HL-60/S4 treated with retinoic acid at 250 ng/mL for 4 days and 3 days (cell line): Measurements from ENCODE around the gene CMSS1.

ENCODE experiments used
- in situ Hi-C: fragments of 300-500 bp; cut with MboI; formaldehyde crosslinking; loops from 2 replicates; pipeline ENCODE4 v1.7.0; 2022; ENCODE audit warnings: low sequenced_read_pairs

Gene CMSS1

DNA sequence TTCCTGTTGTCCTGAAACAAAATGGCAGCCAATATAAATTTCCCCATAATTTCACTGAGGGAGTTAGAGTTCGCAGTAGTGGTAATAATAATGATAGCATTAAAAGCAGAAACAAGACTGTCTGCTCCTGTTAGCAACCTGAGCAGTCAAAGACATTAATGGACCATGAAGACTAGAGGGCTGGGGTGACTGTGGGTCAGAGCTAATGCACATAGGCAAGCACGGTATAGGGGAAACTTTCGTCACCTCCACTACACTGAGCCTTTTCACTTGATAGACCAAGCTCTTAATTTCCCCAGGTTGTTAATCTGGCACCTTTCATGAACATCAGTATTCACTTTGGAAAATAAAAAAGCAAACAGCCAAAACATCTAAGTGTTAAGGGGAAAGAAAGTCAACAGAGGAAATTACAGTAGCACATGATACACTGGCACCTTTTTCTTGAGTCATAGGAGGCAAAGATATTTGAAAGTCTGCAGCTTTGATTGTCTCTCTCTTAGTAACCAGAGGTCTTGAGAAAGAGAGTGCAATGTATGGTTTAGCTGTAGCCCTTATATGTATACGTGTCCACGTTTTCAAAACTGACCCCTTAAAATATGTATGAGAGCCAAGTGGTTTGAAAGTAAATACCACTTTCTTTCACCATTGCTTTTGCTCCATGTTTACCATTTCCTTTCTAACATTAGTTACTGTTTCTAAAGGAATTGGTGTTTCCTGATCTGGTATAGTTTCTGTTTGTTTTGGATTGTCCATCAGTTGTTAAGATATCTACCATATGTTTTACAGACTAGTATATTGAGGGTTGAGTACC is 191.8 kb downstream of the CMSS1 start:
- in situ Hi-C loops: no loop called here

DNA sequence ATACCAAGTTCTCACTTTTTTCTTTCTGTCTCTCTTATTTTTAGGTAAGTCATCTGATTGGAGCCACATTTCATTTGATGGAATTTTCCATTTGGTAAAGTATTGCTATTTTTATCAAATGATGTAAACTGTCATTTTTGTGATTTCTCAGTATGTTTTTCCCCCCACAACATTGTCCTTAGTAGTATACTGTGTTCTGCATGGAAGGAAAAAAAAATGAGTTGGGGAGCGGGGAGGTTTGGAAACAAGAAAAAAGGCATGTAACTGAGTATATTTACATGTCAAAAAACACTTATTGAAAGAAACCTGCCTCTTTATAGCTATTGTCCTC is 192.4 kb downstream of the CMSS1 start:
- in situ Hi-C loops: no loop called here

DNA sequence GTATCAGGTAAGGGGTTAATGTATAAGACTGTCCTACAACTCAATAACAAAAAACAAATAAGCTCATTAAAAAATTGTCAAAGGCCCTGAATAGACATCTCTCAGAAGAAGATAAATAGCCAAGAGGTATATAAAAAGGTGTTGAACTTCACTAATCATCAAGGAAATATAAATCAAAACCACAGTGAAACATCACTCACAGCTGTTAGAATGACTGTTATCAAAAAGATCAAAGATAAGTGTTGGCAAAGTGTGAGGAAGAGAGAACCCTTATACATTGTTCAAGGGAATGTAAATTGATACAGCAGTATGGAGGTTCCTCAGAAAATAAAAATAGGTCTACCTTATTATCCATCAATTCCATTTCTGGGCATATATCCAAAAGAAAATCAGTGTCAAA is 201.1 kb downstream of the CMSS1 start:
- in situ Hi-C loops: no loop called here

DNA sequence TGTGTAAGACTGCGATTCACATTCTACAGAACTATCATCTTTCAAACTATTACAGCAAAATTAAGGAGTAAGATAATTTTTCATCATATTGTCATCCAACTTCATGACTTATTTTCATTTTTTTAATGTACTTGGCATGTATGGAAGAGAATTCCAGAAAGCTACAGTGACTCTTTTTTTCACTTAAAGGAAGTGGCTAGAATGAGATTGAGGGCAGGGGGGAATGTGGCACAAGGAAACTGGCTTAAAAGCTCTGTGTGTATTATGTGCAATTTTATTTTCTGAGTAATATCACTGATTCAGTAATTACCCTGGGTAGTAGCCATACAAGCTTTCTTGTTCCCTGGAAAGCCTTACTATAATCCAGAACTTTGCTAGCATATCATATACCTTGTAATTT is 202.1 kb downstream of the CMSS1 start:
- in situ Hi-C loops: no loop called here

DNA sequence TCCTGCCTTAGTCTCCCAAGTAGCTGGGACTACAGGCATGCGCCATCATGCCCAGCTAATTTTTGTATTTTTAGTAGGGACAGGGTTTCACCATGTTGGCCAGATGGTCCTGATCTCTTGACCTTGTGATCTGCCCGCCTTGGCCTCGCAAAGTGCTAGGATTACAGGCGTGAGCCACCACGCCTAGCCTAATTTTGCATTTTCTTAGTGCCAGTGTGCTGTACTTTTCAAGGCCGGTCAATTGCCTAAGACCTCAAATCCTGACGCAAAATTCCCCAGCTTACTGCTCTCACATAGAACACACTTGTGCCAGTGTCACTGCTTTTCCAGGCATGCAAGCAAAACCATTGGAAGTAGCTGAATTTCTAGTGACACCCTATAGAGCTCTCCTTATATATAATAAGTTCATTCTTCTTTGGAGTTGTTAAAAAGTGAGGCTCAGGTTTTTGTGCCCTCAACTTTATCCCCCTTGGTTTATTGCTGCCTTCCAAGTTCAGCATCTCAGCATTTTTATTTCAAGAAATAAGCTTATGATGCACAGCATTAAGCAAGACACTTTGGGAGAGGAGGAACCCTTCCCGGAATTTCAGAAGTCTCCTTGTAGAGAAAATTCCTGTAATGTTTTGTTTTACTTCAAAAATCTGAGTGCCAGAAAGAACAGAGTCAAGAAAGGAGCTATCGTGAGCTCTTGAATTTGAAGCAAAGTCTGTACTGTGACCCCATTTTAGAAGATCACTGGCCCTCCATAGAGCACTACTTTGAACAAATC is 203.4 kb downstream of the CMSS1 start:
- in situ Hi-C loops: no loop called here

DNA sequence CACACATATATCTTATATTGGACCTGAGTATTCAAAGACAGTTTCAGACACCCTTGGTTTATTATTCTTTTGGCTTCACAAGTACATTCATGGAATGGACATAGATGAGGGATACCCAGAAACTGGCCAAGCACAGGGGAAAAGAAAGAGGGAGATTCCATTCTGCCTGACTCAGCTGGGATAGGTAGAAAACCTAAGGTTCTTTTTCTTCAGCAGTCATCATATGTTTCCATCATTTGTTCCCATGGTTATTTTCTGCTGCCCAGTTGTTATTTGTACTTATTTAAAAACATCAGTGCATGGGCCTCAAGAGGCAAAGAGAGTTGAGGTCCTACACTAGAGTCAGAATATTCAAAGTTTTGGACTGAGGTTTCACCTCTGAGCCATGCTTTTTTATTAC is 204.8 kb downstream of the CMSS1 start:
- in situ Hi-C loops: no loop called here

DNA sequence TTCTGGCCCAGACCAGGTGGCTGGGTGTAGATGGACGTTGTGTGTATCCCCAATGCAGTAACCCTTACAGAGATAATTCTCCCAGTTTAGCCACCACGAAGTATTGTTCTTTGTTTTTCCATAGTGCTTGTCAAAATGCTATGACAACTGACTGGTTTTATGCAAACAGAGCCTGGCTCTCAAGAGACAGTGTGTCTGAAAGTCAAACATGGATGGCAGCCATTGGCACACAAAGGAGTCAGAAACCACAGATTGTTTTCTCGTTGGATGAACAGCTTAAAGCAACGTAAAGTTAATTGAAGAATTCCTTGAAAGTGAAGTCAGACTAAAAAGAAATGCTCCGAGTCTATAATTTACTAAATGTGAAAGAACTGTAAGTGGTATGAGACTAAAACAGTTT is 205.5 kb downstream of the CMSS1 start:
- in situ Hi-C loops: no loop called here

DNA sequence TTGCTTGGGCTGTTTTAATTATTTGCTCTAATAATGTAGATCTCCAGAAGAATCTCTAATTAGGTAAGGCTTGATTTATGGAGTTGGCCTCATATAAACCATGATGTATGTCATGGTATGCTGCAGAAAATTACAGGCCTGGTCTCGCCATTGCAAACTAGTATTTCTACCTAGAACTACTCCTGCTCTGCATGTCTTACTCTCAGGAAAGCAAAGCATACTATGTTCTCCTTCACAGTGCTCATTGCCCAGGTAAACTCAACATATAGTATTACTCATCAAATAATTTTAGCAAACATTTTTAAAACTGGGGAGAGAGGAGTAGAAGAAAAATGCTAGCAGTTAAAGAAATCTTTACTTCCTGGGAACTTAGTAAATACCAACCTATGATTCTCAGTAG is 205.9 kb downstream of the CMSS1 start:
- in situ Hi-C loops: no loop called here

DNA sequence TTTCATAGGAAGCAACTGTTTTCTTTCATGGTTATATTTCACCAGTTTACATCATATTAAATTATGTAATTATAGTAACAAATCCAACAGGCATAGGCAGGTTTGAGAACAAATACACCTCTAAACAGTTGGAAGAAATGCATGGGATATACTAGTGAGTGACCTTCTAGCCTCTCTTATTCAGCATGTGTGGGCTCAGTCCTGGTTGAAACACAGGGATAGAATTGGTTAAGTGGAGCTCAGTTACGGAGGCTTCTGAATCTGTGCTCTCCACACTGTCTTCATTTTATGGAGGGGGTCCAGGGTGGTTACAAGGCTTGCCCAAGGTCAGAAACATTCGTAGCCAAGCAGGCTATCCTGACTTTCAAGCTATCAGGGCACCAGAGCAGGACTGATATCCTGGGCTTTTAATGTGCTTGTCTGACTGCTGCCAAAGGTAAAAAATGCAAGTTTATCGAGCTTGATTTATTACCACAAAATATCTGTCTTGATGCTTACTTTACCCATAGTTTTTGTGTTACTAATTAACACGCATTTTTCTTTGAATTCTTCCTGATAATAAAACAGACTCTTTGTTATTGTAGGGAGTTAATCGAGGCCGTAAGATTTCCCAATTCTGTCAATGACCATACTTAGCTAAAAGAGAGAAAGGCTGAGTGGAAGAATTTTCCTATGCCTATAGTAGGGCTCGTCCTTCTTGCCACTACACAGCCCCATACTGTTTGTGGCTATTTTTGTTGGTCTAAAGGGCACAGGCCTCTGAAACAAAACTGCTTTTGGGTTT is 207.1 kb downstream of the CMSS1 start:
- in situ Hi-C loops: no loop called here

DNA sequence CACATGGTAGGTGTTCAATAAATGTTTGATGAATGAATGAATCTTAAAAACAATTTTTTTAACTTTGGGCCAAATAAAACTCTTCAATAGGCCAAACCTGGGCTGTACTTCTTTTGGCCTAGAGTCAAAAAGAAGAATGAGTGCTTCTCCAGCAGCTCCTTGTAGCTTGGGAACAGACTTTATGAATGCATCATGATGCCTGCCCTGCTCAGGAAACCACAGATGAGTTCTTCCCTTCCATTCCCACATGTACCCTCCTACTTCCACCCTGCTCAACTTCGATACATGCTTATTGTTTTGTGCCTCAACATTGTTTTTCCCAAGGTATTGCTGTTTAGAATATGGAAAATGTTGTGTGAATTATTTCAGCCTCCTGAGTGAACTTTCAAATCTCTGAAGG is 209.7 kb downstream of the CMSS1 start:
- in situ Hi-C loops: no loop called here

DNA sequence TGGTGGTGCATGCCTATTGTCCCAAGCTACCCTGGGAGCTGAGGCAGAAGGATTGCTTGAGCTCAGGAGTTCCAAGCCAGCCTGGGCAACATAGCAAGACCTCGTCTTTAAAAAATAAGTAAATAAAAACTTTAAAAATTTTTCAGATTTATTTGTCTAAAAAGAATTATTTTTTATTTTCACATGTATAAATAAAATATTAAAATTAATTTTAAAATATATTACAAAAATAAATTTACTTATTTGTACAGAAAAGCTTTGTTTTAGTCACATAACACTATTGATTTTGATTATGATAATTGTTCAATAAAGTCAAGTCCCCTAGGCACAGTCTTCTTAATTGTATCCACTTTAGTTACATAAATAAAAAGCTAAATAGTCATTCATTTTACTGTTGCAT is 211.4 kb downstream of the CMSS1 start:
- in situ Hi-C loops: no loop called here

DNA sequence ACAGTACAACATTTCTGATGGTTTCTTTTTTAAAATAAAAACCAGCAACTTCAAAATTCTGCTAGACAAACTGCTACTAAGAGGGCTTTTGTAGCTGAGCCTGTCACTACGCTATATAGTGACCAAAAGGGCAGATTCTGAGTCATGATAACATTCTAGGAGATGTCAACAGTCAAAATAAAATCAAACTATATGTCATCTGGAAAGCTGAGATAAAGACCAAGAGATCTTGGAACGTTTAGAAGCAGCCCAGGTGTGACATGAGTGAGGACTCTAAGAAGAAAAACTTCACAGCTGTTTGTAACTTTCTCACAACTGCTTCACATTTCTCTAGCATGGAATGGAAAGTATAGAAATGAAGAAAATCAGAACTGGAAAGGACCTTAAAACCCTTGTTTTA is 212.0 kb downstream of the CMSS1 start:
- in situ Hi-C loops: no loop called here

DNA sequence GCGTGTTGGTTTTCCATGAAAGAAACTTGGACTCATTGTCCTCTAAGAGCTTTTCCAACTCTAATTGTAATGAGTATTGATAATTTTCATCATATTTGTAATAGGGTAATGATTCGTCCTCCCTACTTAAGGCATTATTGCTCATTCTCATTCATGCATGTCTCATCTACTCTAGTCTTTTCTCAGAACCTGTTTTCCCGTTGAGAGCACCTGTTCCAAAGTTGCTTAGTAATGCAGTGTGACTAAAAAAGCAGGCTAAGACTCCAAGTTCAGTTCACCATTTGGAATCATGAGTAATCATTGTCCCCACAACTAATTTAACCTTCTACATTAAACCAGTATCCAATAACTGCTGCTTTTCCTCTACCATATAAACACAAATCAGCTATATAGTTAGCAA is 212.7 kb downstream of the CMSS1 start:
- in situ Hi-C loops: no loop called here

DNA sequence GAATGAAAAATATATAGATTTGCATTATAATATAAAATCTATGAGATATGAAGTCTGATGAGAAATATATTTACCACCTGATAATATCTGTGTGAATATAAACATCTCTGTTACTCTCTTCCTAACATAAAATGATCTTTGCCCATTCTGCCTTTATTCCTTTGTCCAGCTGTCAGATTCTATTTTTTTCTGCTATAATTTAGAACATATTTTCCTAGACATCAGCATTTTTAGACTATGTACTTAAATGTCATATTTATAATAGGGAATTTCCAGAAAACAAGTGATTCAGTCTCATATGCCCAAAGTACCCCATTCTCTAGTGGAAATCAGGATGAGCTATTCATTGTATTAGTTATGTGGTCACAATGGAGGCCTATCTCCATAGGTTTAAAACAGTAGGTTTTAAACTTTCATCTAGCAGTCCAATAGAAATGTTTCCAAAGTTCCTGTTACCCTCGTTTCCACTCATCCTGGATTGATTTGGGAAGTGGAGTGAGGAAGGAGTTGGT is 213.3 kb downstream of the CMSS1 start:
- in situ Hi-C loops: no loop called here

DNA sequence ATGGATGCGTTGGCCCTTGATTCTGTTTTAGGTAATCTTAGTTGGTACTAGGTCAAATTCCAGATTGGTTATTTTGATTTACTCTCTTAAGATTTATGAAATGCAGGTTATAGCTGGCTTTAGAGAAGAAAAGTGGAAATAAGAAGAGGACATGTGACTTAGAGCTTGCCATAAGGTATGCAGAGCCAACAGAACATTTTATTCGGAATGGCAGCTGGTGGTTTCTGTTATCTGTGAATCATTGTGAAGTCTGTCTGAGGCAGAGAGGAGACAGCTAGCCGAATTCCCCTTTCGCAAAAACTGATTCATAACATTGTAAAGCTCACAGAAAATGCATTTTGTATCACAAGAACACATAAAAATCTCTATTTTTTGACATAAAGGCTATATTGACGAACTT is 214.6 kb downstream of the CMSS1 start:
- in situ Hi-C loops: no loop called here

DNA sequence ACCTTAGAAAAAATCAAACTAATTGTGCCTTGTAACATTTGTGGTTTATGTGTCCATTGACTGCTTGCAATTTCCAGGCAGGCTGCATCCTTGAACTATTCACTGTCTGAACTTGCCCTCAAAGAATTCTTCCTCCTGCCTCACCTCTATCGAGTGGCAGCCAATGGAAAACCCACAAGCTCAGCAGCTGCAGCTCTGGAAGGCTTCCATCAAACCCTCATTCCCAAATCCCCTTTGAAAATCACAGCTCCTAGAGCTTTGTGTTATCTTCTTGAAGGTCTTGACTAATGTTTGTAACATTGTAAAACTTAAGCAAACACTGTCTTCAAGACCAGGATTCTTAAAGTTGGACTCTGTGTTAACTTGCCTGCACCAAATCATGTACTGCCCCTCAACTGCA is 215.5 kb downstream of the CMSS1 start:
- in situ Hi-C loops: no loop called here

DNA sequence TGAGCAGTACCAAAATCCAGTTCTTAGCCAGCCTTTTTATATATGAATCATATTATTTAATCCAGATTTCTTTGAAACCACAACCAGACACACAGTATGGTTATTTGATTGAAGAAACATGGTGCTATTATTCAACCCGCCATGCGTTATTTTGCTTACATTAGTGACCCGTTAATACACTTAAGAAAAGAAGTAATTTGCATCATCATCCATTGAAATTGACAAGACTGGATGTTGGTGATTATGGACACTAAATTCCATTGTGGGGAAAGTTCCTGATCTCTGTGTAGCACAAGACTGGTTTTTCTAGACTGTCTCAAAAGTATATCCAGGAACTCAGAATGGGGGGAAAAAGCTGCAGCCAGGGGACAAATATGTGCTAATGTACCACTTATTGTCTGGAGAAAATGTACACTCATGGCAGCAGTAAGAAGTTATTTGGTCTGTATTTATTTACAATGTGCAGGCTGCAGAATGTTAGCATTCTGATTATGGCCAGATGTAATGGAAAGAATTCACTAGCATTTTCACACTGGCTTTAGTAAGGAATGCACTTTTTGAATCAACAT is 216.3 kb downstream of the CMSS1 start:
- in situ Hi-C loops: no loop called here

DNA sequence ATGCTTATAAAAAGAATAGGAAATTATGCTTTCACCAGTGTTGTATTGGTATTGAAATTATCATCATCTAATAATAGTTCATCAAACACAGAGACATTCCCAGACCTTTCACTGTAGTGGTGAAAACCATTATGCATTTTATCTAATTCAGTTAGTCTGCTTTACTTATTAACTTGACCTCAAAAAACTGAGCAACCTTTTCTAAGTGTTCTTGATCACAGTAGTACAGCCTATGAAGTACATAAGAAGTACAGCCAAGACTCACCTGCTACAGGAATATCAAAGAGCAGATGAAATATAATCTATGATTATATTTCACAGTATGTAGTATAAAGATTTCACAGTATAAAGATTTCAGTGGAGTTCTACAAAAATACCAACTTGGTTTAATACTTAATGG is 221.4 kb downstream of the CMSS1 start:
- in situ Hi-C loops: no loop called here

DNA sequence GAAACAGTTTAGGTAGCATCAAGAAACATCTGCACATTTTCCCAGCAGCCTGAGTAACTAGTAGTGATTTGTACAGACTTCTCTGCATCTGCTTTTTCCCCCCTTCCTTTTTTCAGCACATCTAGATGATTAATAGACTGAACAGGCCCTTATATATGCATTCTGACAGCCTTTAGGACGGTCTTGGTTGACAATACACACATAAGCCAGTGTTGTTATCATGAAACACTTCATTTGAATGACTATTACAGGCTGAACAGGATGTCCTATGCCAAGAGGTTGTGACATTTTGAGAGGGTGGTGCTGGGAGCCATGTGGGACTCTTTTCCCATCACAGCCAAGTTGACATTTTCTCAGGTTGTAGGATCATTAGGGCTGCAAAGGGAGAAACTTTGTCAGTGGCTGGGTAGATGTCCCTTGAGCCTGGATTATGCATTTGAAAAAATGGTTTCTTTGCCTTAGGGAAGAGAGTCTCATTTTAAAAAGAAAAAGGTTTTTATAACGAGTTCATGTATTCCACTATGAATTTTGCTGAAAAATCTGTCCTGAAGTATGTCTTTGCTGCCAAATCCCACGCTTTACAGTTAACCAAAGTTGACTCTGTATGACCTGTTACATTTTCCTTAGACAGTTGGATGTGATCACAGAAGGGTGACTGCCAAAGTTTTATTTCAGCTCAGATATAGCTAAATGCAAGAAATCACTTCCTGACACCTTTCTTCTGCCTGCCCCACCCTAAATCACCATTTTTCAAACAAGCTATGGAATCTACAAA is 223.0 kb downstream of the CMSS1 start:
- in situ Hi-C loops: no loop called here

DNA sequence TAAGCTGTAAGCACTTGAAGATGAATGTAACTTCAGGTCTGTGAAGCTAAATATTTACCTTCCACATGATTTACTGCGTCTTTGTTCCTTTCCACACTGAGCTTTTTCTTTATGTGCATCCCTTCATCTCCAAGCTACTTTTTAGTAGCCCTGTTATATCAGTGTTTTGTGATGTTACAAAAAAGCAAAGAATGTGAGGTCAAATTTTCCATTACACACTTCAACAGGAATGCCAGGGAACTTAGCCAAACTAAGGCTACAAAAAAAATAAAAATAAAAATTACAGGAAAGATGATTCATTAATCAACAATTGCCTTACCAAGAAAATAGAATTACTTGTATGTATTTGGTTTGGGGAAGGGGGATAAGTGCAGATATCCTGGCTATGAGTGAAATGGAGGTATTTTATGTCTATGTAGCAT is 223.7 kb downstream of the CMSS1 start:
- in situ Hi-C loops: no loop called here
